ENCODE results near the gene FOXL3.

The FOXL3 gene

DNA sequence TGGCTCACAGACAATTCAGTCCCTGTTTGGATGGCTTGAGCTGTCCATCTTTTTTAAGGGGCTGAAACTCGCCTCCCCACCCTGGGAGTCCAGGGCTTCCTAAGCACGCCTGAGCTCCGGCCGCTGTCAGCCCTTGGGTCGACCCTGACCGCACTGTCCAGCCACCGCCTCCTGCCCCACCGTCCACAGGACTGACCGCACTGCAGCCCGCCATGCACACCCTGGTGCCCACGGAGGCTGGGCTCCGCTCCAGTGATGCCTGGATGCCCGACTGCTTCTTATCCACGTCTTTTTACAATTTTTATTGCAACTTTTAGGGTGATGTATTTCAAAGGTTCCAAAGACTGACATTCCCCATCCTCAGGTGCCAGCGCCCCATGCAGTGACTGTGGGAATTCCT, 39.4 kb upstream of the FOXL3 start:
- DNase-seq (ENCODE audit: low read depth in 1 of 2, low spot score in 1 of 2) = no peak
- in situ Hi-C loops (cut with HindIII; ENCODE audit: low pct_unique_long_range_greater_than_20kb, low sequenced_read_pairs) = no loop called here
- no peak for TF ChIP-seq JUND (IDR thresholded peaks at IDR 0.05; ENCODE audit: low read depth)

DNA sequence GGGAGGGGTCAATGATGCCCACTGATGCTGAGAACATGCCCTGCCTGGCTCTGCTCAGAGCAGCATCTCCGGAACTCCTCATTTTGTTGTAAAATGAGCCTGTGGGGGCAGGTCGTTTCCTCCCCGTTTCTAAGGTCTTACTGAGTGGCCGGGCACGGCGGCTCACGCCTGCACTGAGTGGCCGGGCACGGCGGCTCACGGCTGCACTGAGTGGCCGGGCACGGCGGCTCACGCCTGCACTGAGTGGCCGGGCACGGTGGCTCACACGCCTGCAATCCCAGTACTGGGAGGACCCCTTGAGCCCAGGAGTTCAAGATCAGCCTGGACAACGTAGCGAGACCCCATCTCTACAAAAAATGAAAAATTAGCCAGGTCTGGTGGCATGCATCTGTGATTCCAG, 39.0 kb upstream of the FOXL3 start:
- in situ Hi-C loops (cut with HindIII; ENCODE audit: low pct_unique_long_range_greater_than_20kb, low sequenced_read_pairs) = no loop called here
- no peak for DNase-seq (ENCODE audit: low read depth in 1 of 2, low spot score in 1 of 2)
- no peak for TF ChIP-seq JUND (IDR thresholded peaks at IDR 0.05; ENCODE audit: low read depth)

DNA sequence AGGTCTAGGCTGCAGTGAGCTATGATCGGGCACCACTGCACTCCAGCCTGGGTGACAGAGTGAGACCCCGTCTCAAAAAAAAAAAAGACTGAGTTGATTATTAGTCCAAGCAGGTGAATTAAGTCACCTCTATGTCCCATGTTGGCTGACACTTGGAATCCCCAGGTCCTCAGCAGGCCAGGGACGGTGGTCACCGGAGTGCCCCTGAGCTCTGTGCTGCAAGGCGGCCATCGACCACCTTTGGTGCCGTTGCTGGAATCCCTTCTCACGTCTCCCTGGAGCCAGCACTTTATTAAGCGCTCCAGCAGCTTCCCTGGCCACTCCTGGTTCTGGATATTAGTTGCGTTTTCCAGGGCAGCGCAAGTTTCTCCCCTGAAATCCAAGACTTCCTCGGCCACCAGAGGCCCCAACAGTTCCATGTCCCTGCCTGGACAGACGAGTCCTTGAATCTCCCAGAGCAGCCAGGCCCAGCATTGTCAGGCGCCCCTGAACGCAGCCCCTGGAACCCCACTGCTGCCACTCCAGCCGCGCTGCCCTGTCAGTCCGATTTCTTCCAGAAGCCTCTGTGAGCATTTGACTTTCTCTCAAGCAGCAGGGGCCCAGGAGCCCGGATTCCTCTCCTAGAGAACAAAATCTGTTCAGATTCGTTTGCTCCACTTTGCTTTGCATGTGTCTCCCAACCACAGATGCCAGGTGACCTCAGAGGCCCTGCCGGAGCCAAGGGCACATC, 38.4 kb upstream of the FOXL3 start:
- no peak for DNase-seq (ENCODE audit: low read depth in 1 of 2, low spot score in 1 of 2)
- in situ Hi-C loops (cut with HindIII; ENCODE audit: low pct_unique_long_range_greater_than_20kb, low sequenced_read_pairs) = no loop called here
- TF ChIP-seq JUND (IDR thresholded peaks at IDR 0.05; ENCODE audit: low read depth) = no peak

DNA sequence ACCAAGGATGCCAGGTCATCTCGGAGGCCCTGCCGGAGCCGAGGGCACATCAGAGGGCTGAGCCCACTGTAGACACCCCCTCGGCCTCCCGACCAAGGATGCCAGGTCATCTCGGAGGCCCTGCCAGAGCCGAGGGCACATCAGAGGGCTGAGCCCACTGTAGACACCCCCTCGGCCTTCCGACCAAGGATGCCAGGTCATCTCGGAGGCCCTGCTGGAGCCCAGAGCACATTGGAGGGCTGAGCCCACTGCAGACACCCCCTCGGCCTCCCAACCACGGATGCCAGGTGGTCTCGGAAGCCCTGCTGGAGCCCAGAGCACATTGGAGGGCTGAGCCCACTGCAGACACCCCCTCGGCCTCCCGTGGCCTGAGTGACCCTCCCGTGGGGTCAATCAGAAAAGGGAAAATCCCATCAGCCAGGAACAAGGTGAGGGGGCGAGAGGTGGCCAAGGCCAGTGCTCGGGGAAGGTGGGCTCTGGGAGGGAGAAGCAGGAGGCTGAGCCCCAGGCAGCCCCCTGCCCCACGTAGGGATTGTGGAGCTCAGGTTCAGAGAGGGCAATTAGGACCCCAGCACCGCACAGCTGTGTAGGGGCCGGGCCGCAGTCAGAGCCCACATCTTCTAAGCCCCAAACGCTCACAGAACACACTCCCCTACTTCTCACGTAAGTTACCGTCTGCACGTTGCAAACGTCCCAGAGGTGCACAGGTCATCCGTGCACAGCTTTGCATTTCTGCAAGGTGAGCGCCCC, 37.6 kb upstream of the FOXL3 start:
- DNase-seq (ENCODE audit: low read depth in 1 of 2, low spot score in 1 of 2) = no peak
- in situ Hi-C loops (cut with HindIII; ENCODE audit: low pct_unique_long_range_greater_than_20kb, low sequenced_read_pairs) = no loop called here
- TF ChIP-seq JUND (IDR thresholded peaks at IDR 0.05; ENCODE audit: low read depth) = no peak

DNA sequence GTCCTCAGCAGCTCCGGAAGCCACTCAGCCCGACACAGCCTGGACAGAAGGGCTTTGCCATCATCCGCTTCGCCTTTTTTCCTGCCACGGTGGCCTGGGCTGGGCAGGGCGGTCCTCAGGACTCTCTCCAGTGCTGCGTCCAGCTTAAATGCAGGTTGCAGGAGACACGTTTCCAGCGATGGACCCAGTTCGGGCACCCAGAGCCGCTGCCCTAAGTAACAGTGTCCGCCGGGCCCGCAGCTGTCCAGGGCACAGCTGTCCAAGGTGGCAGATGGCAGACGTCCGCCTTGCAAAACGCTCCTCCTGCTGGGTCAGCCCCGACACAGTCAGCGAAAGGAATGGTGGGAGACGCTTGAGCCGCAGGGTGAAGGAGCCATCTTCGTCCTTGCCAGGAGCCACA, 37.0 kb upstream of the FOXL3 start:
- in situ Hi-C loops (cut with HindIII; ENCODE audit: low pct_unique_long_range_greater_than_20kb, low sequenced_read_pairs) = no loop called here
- TF ChIP-seq JUND (IDR thresholded peaks at IDR 0.05; ENCODE audit: low read depth) = no peak
- no peak for DNase-seq (ENCODE audit: low read depth in 1 of 2, low spot score in 1 of 2)

DNA sequence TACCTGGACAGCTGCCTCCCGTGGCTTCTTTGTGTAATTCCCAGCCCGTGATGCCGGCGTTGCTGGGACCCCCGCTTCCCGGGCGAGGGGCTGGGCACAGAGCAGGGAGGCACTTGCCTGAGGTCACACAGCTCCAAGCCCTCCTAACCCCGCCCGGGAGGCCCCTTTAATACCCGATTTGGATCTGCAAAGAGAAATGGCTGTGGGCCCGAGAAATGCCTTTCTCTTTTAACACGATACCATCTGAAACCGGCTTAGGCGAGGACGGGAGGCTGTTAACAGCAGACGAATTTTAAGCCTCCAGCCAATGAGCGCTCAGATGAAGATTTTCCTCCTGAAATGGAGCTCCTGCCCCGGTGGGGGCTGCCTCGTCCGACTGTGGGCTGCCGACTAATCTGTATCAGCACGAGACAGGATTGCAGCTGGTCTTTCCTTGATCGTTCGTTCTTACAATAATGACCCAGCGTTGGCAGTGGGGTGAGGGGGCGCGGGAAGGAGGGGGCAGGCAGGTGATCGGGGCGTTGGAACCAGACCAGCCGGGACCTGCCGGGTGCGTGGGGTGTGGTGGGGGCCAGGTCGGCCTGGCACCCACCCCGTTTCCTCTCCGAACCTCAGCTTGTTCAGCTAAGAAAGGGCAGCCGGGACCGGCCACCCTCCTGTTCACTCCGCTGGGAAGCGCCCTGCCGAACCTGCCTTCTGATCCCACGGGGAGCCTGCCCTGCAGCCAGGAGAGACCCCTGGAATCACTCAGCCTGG, 36.2 kb upstream of the FOXL3 start:
- DNase-seq (ENCODE audit: low read depth in 1 of 2, low spot score in 1 of 2) = no peak
- no peak for TF ChIP-seq JUND (IDR thresholded peaks at IDR 0.05; ENCODE audit: low read depth)

DNA sequence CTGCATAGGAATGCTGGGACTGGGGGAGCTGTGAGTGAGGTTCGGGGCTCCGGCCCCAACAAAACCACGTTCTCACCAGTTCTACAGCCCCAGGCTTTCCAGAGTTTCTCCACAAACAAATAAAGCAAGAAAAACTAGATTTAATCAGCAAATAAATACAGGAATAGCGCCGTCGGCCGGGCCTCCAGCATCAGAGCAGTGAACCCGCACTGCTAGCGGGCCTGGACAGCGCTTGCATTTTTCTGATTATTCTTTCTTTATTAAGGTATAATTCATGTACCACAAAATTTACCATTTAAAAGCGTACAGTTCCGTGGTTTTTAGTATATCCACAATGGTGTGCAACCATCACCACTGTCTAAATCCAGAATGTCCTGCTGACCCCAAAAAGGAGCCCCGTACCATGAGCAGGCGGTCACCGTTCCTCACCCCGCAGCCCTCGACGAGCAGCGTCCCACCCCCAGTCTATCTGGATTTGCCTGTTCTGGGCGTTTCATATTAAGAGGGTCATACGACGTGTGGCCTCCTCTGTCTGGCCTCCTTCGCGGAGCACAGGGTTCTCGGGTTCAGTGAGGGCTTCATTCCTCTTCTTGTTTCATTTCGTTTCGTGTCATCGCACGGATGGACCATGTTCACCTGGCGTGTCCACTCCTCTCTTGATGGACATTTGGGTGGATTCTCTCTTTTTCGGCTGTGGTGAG, 35.5 kb upstream of the FOXL3 start:
- in situ Hi-C loops (cut with HindIII; ENCODE audit: low pct_unique_long_range_greater_than_20kb, low sequenced_read_pairs) = no loop called here
- peak; percentile 75 to 80 for DNase-seq (ENCODE audit: low read depth in 1 of 2, low spot score in 1 of 2)
- no peak for TF ChIP-seq JUND (IDR thresholded peaks at IDR 0.05; ENCODE audit: low read depth)

More for the DNA sequence above, 36.2 kb upstream of the FOXL3 start:
- in situ Hi-C loops (cut with HindIII; ENCODE audit: low pct_unique_long_range_greater_than_20kb, low sequenced_read_pairs) = no loop called here

DNA sequence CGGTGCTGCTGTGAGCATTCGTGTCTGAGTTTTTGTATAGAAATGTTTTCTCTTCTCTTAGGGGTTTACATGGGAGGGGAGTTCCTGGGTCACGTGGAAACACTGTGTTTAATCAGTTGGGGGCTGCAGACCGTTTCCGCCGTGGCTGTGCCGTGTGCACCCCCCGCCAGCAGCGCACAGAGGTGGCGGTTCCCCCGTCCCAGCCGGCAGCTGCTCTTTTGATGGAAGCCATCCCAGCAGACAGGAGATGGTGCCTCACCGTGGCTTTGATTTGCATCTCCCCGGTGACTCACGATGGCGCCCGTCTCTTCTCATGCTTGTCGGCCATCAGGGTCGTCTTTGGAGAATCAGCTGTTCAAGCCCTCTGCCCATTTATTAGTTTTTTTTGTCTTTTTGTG, 34.9 kb upstream of the FOXL3 start:
- in situ Hi-C loops (cut with HindIII; ENCODE audit: low pct_unique_long_range_greater_than_20kb, low sequenced_read_pairs) = no loop called here
- TF ChIP-seq JUND (IDR thresholded peaks at IDR 0.05; ENCODE audit: low read depth) = no peak
- DNase-seq (ENCODE audit: low read depth in 1 of 2, low spot score in 1 of 2) = no peak

DNA sequence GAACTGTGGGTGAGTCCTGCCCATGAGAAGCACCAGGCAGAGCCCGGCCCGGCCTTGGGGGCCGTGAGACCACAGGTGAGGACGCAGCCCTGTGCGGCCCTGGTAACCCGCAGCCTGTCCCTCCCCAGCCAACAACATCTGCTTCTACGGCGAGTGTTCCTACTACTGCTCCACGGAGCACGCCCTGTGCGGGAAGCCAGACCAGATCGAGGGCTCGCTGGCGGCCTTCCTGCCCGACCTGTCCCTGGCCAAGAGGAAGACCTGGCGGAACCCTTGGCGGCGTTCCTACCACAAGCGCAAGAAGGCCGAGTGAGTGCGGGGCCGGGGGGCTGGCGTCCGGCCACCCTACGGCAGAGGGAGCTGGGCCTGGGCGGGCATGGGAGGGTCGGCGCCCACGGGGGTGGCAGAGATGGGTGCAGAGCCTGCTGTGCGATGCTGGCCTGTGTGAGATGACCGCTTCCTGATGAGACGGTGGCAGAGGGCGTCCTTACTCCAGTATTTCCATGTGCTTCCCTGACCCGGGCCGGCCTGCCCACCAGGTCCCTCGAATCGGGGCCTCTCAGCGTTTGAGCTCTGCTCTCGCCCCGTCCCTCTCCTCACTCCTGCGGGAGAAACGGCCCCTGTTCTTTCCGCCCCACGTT, 34.1 kb upstream of the FOXL3 start:
- DNase-seq (ENCODE audit: low read depth in 1 of 2, low spot score in 1 of 2) = no peak
- no peak for TF ChIP-seq JUND (IDR thresholded peaks at IDR 0.05; ENCODE audit: low read depth)
- in situ Hi-C loops (cut with HindIII; ENCODE audit: low pct_unique_long_range_greater_than_20kb, low sequenced_read_pairs) = no loop called here

DNA sequence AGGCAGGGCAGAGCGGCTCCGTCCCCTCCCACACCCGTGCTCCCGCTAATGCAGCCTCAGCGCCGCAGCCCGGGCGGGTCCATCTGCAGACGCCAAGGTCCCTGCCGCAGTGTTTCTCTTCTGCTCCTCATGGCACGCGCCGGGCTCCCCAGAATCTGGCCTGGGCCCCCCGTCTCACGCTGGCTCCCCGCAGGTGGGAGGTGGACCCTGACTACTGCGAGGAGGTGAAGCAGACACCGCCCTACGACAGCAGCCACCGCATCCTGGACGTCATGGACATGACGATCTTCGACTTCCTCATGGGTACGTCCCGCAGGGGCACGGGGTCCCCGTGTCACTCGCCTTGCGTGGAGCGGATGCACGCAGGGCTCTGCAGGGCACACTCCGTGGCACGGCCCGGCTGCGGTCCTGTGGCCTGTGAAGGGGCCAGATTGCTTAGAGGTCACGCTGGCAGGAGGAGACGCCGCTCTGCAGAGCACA, 33.5 kb upstream of the FOXL3 start:
- in situ Hi-C loops (cut with HindIII; ENCODE audit: low pct_unique_long_range_greater_than_20kb, low sequenced_read_pairs) = no loop called here

DNA sequence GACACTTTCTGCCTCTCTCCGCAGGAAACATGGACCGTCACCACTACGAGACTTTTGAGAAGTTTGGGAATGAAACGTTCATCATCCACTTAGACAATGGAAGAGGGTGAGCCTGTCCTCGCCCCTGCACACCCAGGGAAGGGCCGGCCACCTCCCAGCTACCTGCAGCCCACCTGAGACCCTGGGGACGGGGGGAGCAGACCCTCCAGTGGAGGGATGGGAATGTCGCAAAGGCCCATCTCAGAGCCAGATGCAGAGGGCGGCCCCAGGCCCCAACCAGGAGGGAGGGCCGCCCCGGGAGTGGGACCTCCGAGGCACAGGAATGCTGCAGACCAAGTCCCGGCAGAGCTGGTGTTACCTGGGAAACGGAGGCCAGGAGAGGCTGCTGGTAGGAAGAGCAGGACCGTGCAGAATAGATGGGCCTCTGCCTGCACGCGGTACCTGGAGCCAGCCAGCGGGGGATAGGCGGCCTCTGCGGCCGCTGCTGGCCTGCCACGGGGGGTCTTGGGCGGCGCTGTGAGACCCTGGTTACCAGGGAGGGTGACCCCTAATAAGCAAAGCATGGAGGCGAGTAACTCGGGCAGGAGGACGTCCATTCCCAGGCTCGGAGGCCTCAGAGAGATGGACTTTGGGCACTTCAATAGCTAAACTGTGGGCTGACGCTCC, 32.9 kb upstream of the FOXL3 start:
- no peak for DNase-seq (ENCODE audit: low read depth in 1 of 2, low spot score in 1 of 2)
- in situ Hi-C loops (cut with HindIII; ENCODE audit: low pct_unique_long_range_greater_than_20kb, low sequenced_read_pairs) = no loop called here
- no peak for TF ChIP-seq JUND (IDR thresholded peaks at IDR 0.05; ENCODE audit: low read depth)

More for the DNA sequence above, 33.5 kb upstream of the FOXL3 start:
- TF ChIP-seq JUND (IDR thresholded peaks at IDR 0.05; ENCODE audit: low read depth) = no peak
- DNase-seq (ENCODE audit: low read depth in 1 of 2, low spot score in 1 of 2) = no peak
